Lung (tissue), 12 donors: ENCODE data around the gene NUCB2. TPM values are rescaled to one million over a fixed set of nuclear protein-coding genes. Genes with fewer than 3 reads are reported as not detected.

ENCODE experiments used
- ATAC-seq: fragments of 200-7000 bp; cut with Tn5 transposase; one replicate; pipeline ENCODE4 v1.9.1; 2020; ENCODE audit warnings: moderate number of reproducible peaks; ENCODE audit not compliant: insufficient read depth, low FRiP score
- DNase-seq, 3 donors: peaks; one replicate each; pipeline ENCODE4 v3.0.0-alpha.2; 2013 to 2017
- H3K27ac ChIP-seq, 2 donors: one replicate each; pipeline ENCODE4 v1.5.1; 2013; ENCODE audit warnings: mild to moderate bottlenecking in 2 of 2, moderate library complexity in 2 of 2, control low read depth in 1 of 2, inconsistent platforms in 1 of 2, low read depth in 1 of 2, low read length in 1 of 2
- H3K27me3 ChIP-seq, 3 donors: one replicate each; pipeline ENCODE4 v1.5.1; 2013; ENCODE audit warnings: low read length in 2 of 3; ENCODE audit not compliant: control insufficient read depth in 3 of 3, insufficient read depth in 3 of 3
- H3K36me3 ChIP-seq, 4 donors: one replicate each; pipeline ENCODE4 v1.5.1; 2013; ENCODE audit warnings: low read length in 4 of 4, mild to moderate bottlenecking in 1 of 4, moderate library complexity in 1 of 4; ENCODE audit not compliant: control insufficient read depth in 4 of 4, insufficient read depth in 4 of 4
- H3K4me1 ChIP-seq, 5 donors: one replicate each; pipeline ENCODE4 v1.5.1; 2013; ENCODE audit warnings: low read length in 5 of 5, mild to moderate bottlenecking in 2 of 5, moderate library complexity in 1 of 5; ENCODE audit not compliant: control insufficient read depth in 5 of 5, insufficient read depth in 5 of 5
- H3K4me3 ChIP-seq: one replicate; pipeline ENCODE4 v1.5.1; 2013; ENCODE audit warnings: mild to moderate bottlenecking, control low read depth, moderate library complexity
- H3K9ac ChIP-seq, 2 donors: one replicate each; pipeline ENCODE4 v1.5.1; 2013; ENCODE audit warnings: low read length in 2 of 2, control low read depth in 1 of 2; ENCODE audit not compliant: insufficient read depth in 1 of 2
- H3K9me3 ChIP-seq, 4 donors: one replicate each; pipeline ENCODE4 v1.5.1; 2013; ENCODE audit warnings: low read length in 3 of 4, mild to moderate bottlenecking in 1 of 4, moderate library complexity in 1 of 4; ENCODE audit not compliant: control insufficient read depth in 4 of 4, insufficient read depth in 3 of 4
- WGBS, 2 donors: extraction: QIAGEN DNeasy Blood & Tissue Kit; methylation state at CpG; one replicate each; pipeline ENCODE4 v1.1.7; 2013; 5-methylcytosine and 5-hydroxymethylcytosine counted together
- polyA plus RNA-seq, 2 donors: library from polyadenylated mRNA; stranded (reverse); fragments of 200-250 nt; gene quantifications; one replicate each; pipeline ENCODE4 v1.2.1, GENCODE V29; 2013
- total RNA-seq, 2 donors: library from RNA; depleted of rRNA in 1 of 2; stranded (reverse); fragments of >200 nt in 1 of 2; gene quantifications; one replicate each; pipeline ENCODE4 v1.2.1, GENCODE V29; 2014 to 2021
- TF ChIP-seq, protein P1 (sequence below): IDR thresholded peaks from 2 replicates; pipeline ENCODE4 v1.5.1; 2012; ENCODE audit warnings: mild to moderate bottlenecking; ENCODE audit errors: control extremely low read depth, extremely low read depth
- donor health status: control.
- donor health status: control.
- donor health status: Bipolar disorder and iron deficiency.
- donor health status: healthy.
- donor health status: DM: yes; HTN: yes; CAD: no.

Gene NUCB2
- total and polyA plus RNA-seq, 4 donors: 73.6 to 136 (median 116) TPM

DNA sequence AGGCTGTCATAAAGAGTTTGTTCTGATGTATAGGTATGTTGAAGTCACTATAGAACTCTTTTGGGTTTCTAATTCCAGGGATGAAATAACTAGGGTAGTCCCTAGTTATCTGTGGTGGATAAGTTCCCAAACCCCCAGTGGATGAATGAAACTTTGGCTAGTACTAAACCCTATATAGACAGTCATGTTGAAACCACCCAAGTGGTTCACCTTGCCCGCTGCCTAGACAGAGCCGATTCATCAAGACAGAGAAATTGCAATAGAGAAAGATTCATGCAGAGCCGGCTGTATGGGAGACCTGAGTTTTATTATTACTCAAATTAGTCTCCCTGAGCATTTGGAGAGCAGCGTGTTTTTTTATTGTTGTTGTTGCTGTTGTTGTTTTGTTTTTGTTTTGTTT, 23.8 kb upstream of the NUCB2 start:
- Histone ChIP-seq H3K27ac (no peak overlapping the region), H3K27me3 (no peaks in the 10 kb centered on the region), H3K4me3 (no peak overlapping the region), H3K9ac (no peak overlapping the region), H3K4me1 (peaks cover 0 to 4% (median 0%) of the 10 kb centered on the region in 5 donors), H3K9me3 (no peaks in the 10 kb centered on the region), H3K36me3 (no peaks in the 10 kb centered on the region)
- DNase-seq (no peak), ATAC-seq (no peak)
- 82 to 98% methylated on average over 4 of the region's 4 CpGs for WGBS, 2 donors
- TF ChIP-seq, protein P1, sequence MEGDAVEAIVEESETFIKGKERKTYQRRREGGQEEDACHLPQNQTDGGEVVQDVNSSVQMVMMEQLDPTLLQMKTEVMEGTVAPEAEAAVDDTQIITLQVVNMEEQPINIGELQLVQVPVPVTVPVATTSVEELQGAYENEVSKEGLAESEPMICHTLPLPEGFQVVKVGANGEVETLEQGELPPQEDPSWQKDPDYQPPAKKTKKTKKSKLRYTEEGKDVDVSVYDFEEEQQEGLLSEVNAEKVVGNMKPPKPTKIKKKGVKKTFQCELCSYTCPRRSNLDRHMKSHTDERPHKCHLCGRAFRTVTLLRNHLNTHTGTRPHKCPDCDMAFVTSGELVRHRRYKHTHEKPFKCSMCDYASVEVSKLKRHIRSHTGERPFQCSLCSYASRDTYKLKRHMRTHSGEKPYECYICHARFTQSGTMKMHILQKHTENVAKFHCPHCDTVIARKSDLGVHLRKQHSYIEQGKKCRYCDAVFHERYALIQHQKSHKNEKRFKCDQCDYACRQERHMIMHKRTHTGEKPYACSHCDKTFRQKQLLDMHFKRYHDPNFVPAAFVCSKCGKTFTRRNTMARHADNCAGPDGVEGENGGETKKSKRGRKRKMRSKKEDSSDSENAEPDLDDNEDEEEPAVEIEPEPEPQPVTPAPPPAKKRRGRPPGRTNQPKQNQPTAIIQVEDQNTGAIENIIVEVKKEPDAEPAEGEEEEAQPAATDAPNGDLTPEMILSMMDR: no peak

DNA sequence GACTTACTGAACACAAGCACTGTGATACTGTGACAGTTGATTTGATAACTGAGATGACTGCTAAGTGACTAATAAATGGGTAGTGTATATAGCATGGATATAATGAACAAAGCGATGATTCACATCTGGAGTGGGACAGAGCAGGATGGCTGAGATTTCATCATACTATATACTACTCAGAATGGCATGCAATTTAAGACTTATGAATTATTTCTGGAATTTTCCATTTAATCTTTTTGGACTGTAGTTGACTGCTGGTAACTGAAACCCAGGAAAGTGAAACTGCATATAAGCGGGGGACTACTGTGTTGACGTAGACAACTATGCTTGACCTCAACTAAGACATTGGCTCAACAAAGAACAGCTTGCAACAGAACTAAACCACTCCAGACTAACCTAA, 20.0 kb upstream of the NUCB2 start:
- WGBS, 2 donors: 79 to 91% methylated on average over 3 of the region's 3 CpGs
- no peak for ATAC-seq

DNA sequence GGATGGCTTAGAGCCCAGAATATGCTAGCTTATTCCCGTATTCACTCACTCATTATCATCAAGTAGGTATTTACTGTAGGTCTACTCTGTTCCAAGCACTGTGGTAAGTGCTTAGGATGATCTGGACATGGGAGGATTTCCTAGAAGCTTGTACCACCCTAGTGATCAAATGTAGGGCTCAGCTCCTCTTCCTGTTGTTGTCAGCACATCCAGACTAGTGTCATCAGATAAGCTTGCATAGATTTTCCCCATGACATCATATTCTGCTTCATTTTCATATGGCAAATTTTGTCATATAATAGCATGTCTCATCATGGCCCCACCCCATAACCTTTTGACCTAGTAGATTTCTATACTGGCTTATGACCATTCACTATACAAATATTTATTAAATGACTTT, 19.3 kb upstream of the NUCB2 start:
- DNase-seq (peak in 2 of 3 donors; percentile 10 to 29), ATAC-seq (no peak)
- WGBS, 2 donors: 61 to 81% methylated on average over 1 of the region's 1 CpG
- Histone ChIP-seq H3K27ac (no peak overlapping the region), H3K4me3 (no peak overlapping the region), H3K27me3 (no peaks in the 10 kb centered on the region), H3K9ac (no peak overlapping the region), H3K36me3 (no peaks in the 10 kb centered on the region), H3K9me3 (no peaks in the 10 kb centered on the region), H3K4me1 (peaks cover 0 to 2% (median 0%) of the 10 kb centered on the region in 5 donors)
- TF ChIP-seq, protein P1: no peak

More for the DNA sequence above, 20.0 kb upstream of the NUCB2 start:
- Histone ChIP-seq H3K4me3 (no peak overlapping the region), H3K4me1 (peaks cover 0 to 2% (median 0%) of the 10 kb centered on the region in 5 donors), H3K27me3 (no peaks in the 10 kb centered on the region), H3K36me3 (no peaks in the 10 kb centered on the region), H3K9me3 (no peaks in the 10 kb centered on the region), H3K9ac (no peak overlapping the region), H3K27ac (no peak overlapping the region)
- DNase-seq: peak in 2 of 3 donors; percentile 32 to 59
- TF ChIP-seq, protein P1: no peak

DNA sequence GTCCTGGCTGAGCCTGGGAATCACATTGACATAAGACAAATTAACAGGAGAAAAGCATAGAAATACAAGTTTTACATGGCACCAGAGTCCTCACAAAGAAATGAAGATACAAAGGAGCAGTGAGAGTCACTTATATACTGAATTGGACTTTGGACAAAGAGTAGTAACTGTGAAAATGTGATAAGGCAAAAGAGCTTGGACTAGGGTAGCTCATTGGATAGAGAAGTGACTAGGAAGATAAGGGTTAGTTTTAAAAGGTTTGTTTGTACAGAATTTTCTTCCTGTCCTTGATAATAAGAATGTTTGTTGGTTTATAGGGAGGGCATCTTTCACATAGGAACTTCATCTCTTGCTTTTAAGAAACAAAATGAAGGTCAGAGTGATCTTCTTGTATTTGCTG, 17.9 kb upstream of the NUCB2 start:
- Histone ChIP-seq H3K9ac (no peak overlapping the region), H3K9me3 (no peaks in the 10 kb centered on the region), H3K27ac (no peak overlapping the region), H3K36me3 (no peaks in the 10 kb centered on the region), H3K4me3 (no peak overlapping the region), H3K4me1 (peaks cover 0 to 2% (median 0%) of the 10 kb centered on the region in 5 donors), H3K27me3 (no peaks in the 10 kb centered on the region)
- no peak for ATAC-seq
- DNase-seq: no peak
- TF ChIP-seq, protein P1: no peak
